ENCODE results near the gene CERS6.

DNA sequence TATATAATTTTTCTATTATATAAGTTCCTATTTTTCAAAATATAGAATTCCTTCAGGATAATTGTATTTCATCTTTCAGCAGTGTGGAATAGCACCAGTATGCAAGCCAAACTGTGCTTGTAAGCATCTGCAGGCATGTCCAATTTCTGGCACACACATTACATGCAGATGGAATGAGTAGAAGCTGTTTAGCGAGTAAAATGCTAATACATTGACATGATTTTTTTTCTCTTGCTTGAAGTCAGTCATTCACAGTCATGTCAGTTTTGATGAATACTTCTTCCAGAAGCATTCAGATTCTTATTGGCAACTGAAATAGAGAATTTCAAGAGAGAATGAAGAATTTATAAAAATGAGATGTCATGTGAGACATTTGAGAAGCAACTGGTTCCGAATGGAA lies 109.4 kb downstream of the CERS6 start:
- TF ChIP-seq, protein P1, sequence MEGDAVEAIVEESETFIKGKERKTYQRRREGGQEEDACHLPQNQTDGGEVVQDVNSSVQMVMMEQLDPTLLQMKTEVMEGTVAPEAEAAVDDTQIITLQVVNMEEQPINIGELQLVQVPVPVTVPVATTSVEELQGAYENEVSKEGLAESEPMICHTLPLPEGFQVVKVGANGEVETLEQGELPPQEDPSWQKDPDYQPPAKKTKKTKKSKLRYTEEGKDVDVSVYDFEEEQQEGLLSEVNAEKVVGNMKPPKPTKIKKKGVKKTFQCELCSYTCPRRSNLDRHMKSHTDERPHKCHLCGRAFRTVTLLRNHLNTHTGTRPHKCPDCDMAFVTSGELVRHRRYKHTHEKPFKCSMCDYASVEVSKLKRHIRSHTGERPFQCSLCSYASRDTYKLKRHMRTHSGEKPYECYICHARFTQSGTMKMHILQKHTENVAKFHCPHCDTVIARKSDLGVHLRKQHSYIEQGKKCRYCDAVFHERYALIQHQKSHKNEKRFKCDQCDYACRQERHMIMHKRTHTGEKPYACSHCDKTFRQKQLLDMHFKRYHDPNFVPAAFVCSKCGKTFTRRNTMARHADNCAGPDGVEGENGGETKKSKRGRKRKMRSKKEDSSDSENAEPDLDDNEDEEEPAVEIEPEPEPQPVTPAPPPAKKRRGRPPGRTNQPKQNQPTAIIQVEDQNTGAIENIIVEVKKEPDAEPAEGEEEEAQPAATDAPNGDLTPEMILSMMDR (conservative IDR thresholded peaks at IDR 0.05; ENCODE audit: low read depth in 2 of 2): no peak
- TF ChIP-seq, protein P2, sequence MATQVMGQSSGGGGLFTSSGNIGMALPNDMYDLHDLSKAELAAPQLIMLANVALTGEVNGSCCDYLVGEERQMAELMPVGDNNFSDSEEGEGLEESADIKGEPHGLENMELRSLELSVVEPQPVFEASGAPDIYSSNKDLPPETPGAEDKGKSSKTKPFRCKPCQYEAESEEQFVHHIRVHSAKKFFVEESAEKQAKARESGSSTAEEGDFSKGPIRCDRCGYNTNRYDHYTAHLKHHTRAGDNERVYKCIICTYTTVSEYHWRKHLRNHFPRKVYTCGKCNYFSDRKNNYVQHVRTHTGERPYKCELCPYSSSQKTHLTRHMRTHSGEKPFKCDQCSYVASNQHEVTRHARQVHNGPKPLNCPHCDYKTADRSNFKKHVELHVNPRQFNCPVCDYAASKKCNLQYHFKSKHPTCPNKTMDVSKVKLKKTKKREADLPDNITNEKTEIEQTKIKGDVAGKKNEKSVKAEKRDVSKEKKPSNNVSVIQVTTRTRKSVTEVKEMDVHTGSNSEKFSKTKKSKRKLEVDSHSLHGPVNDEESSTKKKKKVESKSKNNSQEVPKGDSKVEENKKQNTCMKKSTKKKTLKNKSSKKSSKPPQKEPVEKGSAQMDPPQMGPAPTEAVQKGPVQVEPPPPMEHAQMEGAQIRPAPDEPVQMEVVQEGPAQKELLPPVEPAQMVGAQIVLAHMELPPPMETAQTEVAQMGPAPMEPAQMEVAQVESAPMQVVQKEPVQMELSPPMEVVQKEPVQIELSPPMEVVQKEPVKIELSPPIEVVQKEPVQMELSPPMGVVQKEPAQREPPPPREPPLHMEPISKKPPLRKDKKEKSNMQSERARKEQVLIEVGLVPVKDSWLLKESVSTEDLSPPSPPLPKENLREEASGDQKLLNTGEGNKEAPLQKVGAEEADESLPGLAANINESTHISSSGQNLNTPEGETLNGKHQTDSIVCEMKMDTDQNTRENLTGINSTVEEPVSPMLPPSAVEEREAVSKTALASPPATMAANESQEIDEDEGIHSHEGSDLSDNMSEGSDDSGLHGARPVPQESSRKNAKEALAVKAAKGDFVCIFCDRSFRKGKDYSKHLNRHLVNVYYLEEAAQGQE (IDR thresholded peaks at IDR 0.05; ENCODE audit: unreplicated experiment): no peak
- TF ChIP-seq EZH2 (IDR thresholded peaks at IDR 0.05; ENCODE audit: low read depth, unreplicated experiment): no peak
- no peak for TF ChIP-seq EZH2phosphoT487 (IDR thresholded peaks at IDR 0.05; ENCODE audit: unreplicated experiment)
- no peak for TF ChIP-seq POLR2AphosphoS5 (IDR thresholded peaks at IDR 0.05; ENCODE audit: low read depth)
- TF ChIP-seq CREB1 (CRISPR knock-in tag; IDR thresholded peaks at IDR 0.05; ENCODE audit: low read depth): no peak
- no peak for TF ChIP-seq NANOG (IDR thresholded peaks at IDR 0.05; ENCODE audit: borderline replicate concordance)
- TF ChIP-seq ZNF114 (CRISPR knock-in tag; IDR thresholded peaks at IDR 0.05): no peak
- TF ChIP-seq, protein P3, sequence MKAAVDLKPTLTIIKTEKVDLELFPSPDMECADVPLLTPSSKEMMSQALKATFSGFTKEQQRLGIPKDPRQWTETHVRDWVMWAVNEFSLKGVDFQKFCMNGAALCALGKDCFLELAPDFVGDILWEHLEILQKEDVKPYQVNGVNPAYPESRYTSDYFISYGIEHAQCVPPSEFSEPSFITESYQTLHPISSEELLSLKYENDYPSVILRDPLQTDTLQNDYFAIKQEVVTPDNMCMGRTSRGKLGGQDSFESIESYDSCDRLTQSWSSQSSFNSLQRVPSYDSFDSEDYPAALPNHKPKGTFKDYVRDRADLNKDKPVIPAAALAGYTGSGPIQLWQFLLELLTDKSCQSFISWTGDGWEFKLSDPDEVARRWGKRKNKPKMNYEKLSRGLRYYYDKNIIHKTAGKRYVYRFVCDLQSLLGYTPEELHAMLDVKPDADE (IDR thresholded peaks at IDR 0.05): no peak
